ENCODE results near the gene HNRNPLL.
A peak's percentile ranks its signal among the peaks of the same experiment; 100 is the strongest.

HNRNPLL gene

GRCh38 chr2:38590053-38590452 lies 12.7 kb downstream of the HNRNPLL start:
- DNase-seq = no peak

- DNase-seq = no peak
Measured at GRCh38 chr2:38586931-38587330, 15.8 kb downstream of the HNRNPLL start.

- no peak for DNase-seq
Measured at GRCh38 chr2:38584881-38585280, 17.8 kb downstream of the HNRNPLL start.

GRCh38 chr2:38583994-38584393 lies 18.7 kb downstream of the HNRNPLL start:
- no peak for DNase-seq

GRCh38 chr2:38583524-38583923 lies 19.2 kb downstream of the HNRNPLL start:
- no peak for DNase-seq

GRCh38 chr2:38581193-38582147 lies 21.3 kb downstream of the HNRNPLL start:
- DNase-seq = peak; percentile 40

- no peak for DNase-seq
Measured at GRCh38 chr2:38580115-38580636, 22.6 kb downstream of the HNRNPLL start.

GRCh38 chr2:38578832-38579231 lies 23.9 kb downstream of the HNRNPLL start:
- no peak for DNase-seq

- DNase-seq = no peak
Measured at GRCh38 chr2:38574278-38574677, 28.4 kb downstream of the HNRNPLL start.

- DNase-seq = peak; percentile 34
Measured at GRCh38 chr2:38572167-38572566, 30.6 kb downstream of the HNRNPLL start.

- no peak for DNase-seq
Measured at GRCh38 chr2:38571193-38571592, 31.5 kb downstream of the HNRNPLL start.

- no peak for DNase-seq
Measured at GRCh38 chr2:38568724-38569436, 33.8 kb downstream of the HNRNPLL start.

GRCh38 chr2:38565333-38565732 lies 37.4 kb downstream of the HNRNPLL start:
- no peak for DNase-seq

GRCh38 chr2:38561691-38562090 lies 41.0 kb downstream of the HNRNPLL start:
- no peak for DNase-seq

GRCh38 chr2:38560092-38560491 lies 42.6 kb downstream of the HNRNPLL start:
- DNase-seq = no peak

GRCh38 chr2:38557981-38558380 lies 44.7 kb downstream of the HNRNPLL start:
- DNase-seq = no peak

- no peak for DNase-seq
Measured at GRCh38 chr2:38557217-38557616, 45.5 kb downstream of the HNRNPLL start.

GRCh38 chr2:38556006-38556801 lies 46.5 kb downstream of the HNRNPLL start:
- no peak for DNase-seq

GRCh38 chr2:38554973-38555595 lies 47.6 kb downstream of the HNRNPLL start:
- DNase-seq = no peak

GRCh38 chr2:38553554-38553953 lies 49.2 kb downstream of the HNRNPLL start:
- no peak for DNase-seq

- DNase-seq = peak; percentile 21
Measured at GRCh38 chr2:38552259-38552658, 50.5 kb downstream of the HNRNPLL start.

GRCh38 chr2:38551746-38552145 lies 51.0 kb downstream of the HNRNPLL start:
- no peak for DNase-seq

Measured in GF-D8 (cell line).